Activated T-cell treated with anti-CD3 and anti-CD28 coated beads, Interleukin-2, amount 50 U/mL, for 48 hours (primary cell): ENCODE measurements around the gene RNF150.

Experiments used
- DNase-seq, 2 experiments: peaks; one replicate each; pipeline ENCODE4 v3.0.0-alpha.2; 2020

The RNF150 gene

GRCh38 chr4:141130947-141131605 lies 2.2 kb downstream of the RNF150 start:
- DNase-seq = no peak

- no peak for DNase-seq
Measured at GRCh38 chr4:141127884-141128283, 5.4 kb downstream of the RNF150 start.

GRCh38 chr4:141126769-141127168 lies 6.5 kb downstream of the RNF150 start:
- no peak for DNase-seq

GRCh38 chr4:141124224-141124623 lies 9.0 kb downstream of the RNF150 start:
- no peak for DNase-seq

- no peak for DNase-seq
Measured at GRCh38 chr4:141121768-141122454, 11.4 kb downstream of the RNF150 start.

DNA sequence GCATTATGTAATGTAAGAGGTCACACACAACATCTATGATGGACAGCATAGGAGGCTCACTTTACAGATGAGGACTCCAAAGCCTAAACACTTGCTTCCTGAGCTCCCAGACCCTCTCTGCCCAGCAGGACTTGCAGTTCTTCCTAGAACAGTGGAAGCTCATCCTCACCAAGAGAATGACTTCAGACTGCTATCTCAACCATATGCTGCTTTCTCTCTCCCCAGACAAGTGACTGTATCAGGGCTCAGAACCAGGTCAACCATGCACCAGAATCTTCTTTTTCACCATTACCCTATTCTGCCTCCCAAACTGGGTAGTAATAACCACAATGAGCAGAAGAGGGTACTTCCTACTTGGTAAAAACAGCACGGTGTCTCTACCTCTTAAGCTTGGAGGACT lies 12.2 kb downstream of the RNF150 start:
- no peak for DNase-seq

- DNase-seq = no peak
Measured at GRCh38 chr4:141120036-141120593, 13.2 kb downstream of the RNF150 start.

DNA sequence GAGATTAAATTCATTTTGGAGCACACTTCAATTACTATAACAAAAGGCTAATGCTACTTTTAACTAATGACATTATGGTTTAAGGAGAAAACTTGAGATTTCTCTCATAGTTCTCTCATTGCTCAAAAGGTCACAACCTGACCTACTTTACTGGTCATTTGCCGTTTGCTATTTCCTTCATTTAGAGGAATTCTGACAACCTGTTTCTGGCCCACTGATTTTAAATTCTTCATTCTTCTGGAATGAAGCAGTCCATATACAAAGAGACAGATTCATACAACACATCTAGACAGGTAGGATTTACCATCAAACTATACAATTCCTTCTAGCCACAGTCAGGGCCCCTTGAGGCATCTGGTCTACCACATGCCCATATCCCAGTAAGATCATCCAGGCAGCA lies 14.2 kb downstream of the RNF150 start:
- DNase-seq = no peak

GRCh38 chr4:141118381-141118780 lies 14.9 kb downstream of the RNF150 start:
- DNase-seq = no peak

DNA sequence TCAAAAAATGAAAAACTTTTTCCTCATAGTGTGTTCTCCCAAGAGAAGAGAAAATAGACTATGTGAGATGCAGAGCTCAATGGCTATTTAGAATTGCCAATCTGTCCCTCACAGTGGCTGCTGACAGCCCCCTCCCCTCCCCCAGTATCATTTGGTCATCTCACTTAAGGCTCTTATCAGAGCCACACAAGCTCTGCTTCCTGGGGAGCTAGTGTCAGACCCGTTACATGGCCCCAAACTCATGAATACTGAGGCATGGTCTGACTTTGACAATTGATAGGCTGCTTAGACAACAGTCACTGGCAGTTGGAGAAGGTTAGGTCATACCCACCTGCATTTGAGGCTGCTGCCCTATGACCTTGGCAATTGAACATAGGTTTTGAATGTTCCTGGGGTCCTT lies 15.3 kb downstream of the RNF150 start:
- DNase-seq = no peak

DNA sequence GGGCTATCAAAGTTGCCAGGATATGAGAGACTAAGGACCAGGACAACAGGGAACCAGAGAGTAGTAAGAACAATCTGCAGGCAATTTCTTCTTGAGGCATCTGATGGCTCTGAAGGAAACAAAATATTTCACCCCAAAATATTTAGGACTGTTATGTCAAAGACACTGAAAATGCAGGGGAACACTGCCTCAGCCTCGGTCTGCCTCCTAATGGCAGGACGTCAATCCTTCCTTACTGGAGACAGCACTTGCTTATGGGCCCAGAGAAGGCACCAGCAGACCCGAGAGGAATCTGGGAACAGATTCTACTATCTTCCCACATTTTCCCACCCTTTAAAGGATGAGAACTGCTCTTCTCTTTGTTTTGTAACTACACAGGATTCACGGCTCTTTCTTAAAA lies 23.3 kb downstream of the RNF150 start:
- DNase-seq = no peak

GRCh38 chr4:141107927-141108326 lies 25.3 kb downstream of the RNF150 start:
- DNase-seq = no peak

GRCh38 chr4:141102367-141102766 lies 30.9 kb downstream of the RNF150 start:
- no peak for DNase-seq

DNA sequence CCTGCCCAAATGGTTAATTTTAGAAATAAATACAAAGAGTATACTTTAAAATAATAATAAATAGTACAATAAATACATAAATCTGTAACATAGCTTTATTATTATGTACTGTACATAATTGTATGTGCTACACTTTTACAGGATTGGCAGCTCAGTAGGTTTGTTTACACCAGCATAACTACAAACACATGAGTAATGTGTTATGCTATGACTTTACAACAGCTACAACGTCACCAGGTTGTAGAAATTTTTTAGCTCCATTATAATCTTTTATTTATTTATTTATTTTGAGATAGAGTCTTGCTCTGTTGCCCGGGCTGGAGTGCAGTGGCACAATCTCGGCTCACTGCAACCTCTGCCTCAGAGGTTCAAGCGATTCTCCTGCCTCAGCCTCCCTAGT lies 31.8 kb downstream of the RNF150 start:
- no peak for DNase-seq

DNA sequence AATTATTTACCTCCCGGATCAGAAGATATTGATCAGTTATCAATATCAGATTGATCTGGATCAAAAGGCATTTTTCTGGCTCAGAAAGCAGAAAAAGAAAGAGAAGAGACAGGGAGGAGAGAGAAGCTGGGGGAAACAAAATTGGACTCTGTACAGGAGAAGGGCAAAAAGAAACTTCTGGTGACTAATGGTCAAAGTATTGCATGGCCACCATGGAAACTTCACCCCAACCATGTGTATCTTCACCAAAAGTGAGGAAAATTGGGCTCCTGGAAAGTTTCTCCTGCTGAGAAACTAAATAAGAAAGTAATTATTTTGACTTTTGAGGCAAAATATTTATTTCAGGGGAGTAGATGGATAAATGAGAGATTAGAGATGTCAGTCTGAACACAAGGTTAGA lies 33.9 kb downstream of the RNF150 start:
- DNase-seq = no peak

GRCh38 chr4:141098163-141098562 lies 35.1 kb downstream of the RNF150 start:
- no peak for DNase-seq

- no peak for DNase-seq
Measured at GRCh38 chr4:141090473-141090872, 42.8 kb downstream of the RNF150 start.

GRCh38 chr4:141081921-141082395 lies 51.3 kb downstream of the RNF150 start:
- DNase-seq = no peak

DNA sequence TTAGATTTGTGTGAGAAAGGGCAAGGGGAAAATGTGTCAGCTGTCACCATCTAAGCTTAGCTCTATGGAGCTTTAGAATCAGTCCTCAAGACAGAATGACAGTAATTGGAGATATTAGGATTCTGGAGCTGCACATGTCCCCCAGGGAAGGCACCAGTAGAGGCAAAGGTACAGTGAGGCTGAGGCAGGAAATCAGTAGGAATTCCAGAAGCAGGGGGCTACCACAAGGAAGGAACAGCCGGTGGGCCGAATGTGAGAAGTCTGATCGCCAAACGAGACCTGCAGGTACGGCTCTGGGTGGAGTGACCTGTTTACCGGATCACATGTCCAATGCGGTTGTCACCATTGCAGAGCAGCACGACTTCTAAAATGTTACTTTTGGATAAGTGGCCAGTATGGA lies 52.6 kb downstream of the RNF150 start:
- DNase-seq = no peak

GRCh38 chr4:141079393-141079930 lies 53.8 kb downstream of the RNF150 start:
- DNase-seq = no peak

GRCh38 chr4:141078871-141079270 lies 54.4 kb downstream of the RNF150 start:
- DNase-seq = no peak

- no peak for DNase-seq
Measured at GRCh38 chr4:141077611-141078225, 55.6 kb downstream of the RNF150 start.

DNA sequence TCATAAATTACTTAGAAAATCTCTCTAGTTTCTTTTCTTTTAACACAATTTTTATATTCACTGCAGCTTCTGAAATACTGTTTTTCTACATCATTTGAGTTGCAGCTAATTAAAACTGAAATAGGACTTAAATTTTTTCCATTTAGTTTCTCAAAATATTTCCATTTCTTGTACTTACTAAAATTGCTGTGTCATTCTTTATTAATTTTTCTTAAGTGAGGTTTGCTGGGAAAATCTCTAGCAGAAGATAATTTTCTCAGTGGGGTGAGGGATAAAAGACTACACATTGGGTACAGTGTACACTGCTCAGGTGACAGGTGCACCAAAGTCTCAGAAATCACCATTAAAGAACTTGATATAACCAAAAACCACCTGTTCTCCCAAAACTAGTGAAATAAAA lies 57.7 kb downstream of the RNF150 start:
- no peak for DNase-seq
